Stimulated activated CD4-positive, alpha-beta T cell treated with anti-CD3 and anti-CD28 coated beads, Interleukin-4, amount 100 ng/mL, for 4 hours (primary cell): ENCODE results near the gene TATDN2.
"Not testable (repeated sequence)": the region's sequence is repeated elsewhere in the genome, so short reads cannot be mapped to it uniquely, and the experiment has no call there.

Experiments
- DNase-seq, 2 experiments: peaks; one replicate each; pipeline ENCODE4 v3.0.0-alpha.2; 2020

Gene TATDN2

GRCh38 chr3:10238345-10239183, 9.7 kb upstream of the TATDN2 start:
- peak in 1 of 2 experiments; percentile 26 for DNase-seq

- no peak for DNase-seq
Measured at GRCh38 chr3:10240799-10241198, 7.5 kb upstream of the TATDN2 start.

GRCh38 chr3:10242182-10243065, 5.8 kb upstream of the TATDN2 start:
- DNase-seq = peak; percentile 49 to 84

- DNase-seq = no peak
Measured at GRCh38 chr3:10244009-10244408, 4.2 kb upstream of the TATDN2 start.

- no peak for DNase-seq
Measured at GRCh38 chr3:10245081-10245712, 3.1 kb upstream of the TATDN2 start.

GRCh38 chr3:10247679-10248183, 528 bp upstream of the TATDN2 start:
- DNase-seq = no peak

- DNase-seq = peak; percentile 60 to 67
Measured at GRCh38 chr3:10248984-10249748, 907 bp downstream of the TATDN2 start.

GRCh38 chr3:10249833-10250232, 1.6 kb downstream of the TATDN2 start:
- no peak for DNase-seq

GRCh38 chr3:10251006-10251405, 2.7 kb downstream of the TATDN2 start:
- no peak for DNase-seq

- DNase-seq = no peak
Measured at GRCh38 chr3:10253731-10254130, 5.5 kb downstream of the TATDN2 start.

- DNase-seq = no peak
Measured at GRCh38 chr3:10255835-10256234, 7.6 kb downstream of the TATDN2 start.

GRCh38 chr3:10259036-10259435, 10.8 kb downstream of the TATDN2 start:
- no peak for DNase-seq

- DNase-seq = no peak
Measured at GRCh38 chr3:10259798-10260197, 11.5 kb downstream of the TATDN2 start.

- no peak for DNase-seq
Measured at GRCh38 chr3:10260211-10260701, 12.0 kb downstream of the TATDN2 start.

- no peak for DNase-seq
Measured at GRCh38 chr3:10262027-10262426, 13.8 kb downstream of the TATDN2 start.

- peak; percentile 64 to 67 for DNase-seq
Measured at GRCh38 chr3:10263646-10264363, 15.5 kb downstream of the TATDN2 start.

- DNase-seq = no peak
Measured at GRCh38 chr3:10265833-10266232, 17.6 kb downstream of the TATDN2 start.

- not testable (repeated sequence) for DNase-seq
Measured at GRCh38 chr3:10266936-10267335, 18.7 kb downstream of the TATDN2 start.

- no peak for DNase-seq
Measured at GRCh38 chr3:10268116-10268515, 19.9 kb downstream of the TATDN2 start.

- DNase-seq = no peak
Measured at GRCh38 chr3:10268930-10269329, 20.7 kb downstream of the TATDN2 start.

GRCh38 chr3:10269443-10269842, 21.2 kb downstream of the TATDN2 start:
- DNase-seq = no peak
